Activated CD4-positive, alpha-beta T cell treated with anti-CD3 and anti-CD28 coated beads, Interleukin-2, amount 50 U/mL, for 24 hours (primary cell): ENCODE measurements around the gene INPP5J.
A peak's percentile ranks its signal among the peaks of the same experiment; 100 is the strongest.
"Not testable (repeated sequence)": the region's sequence is repeated elsewhere in the genome, so short reads cannot be mapped to it uniquely, and the experiment has no call there.

ENCODE experiments used
- DNase-seq, 2 donors: peaks; one replicate each; pipeline ENCODE4 v3.0.0-alpha.2; 2020; ENCODE audit warnings: low read depth in 1 of 2, low spot score in 1 of 2

The INPP5J gene

GRCh38 chr22:31148953-31149627, 26.3 kb downstream of the INPP5J start:
- peak in 1 of 2 donors; percentile 22 for DNase-seq

- DNase-seq, result no peak
Observed at GRCh38 chr22:31150615-31151014, 27.8 kb downstream of the INPP5J start.

GRCh38 chr22:31151872-31152271, 29.1 kb downstream of the INPP5J start:
- DNase-seq, result no peak

GRCh38 chr22:31153357-31153756, 30.6 kb downstream of the INPP5J start:
- DNase-seq, result no peak

GRCh38 chr22:31154975-31155374, 32.2 kb downstream of the INPP5J start:
- no peak for DNase-seq

GRCh38 chr22:31155422-31155821, 32.7 kb downstream of the INPP5J start:
- DNase-seq, result no peak

- no peak for DNase-seq
Observed at GRCh38 chr22:31160328-31160978, 37.7 kb downstream of the INPP5J start.

GRCh38 chr22:31161386-31161785, 38.6 kb downstream of the INPP5J start:
- no peak for DNase-seq

- no peak for DNase-seq
Observed at GRCh38 chr22:31162015-31162765, 39.4 kb downstream of the INPP5J start.

GRCh38 chr22:31170971-31171370, 48.2 kb downstream of the INPP5J start:
- DNase-seq, result no peak

GRCh38 chr22:31171734-31172133, 49.0 kb downstream of the INPP5J start:
- not testable (repeated sequence) for DNase-seq

- no peak for DNase-seq
Observed at GRCh38 chr22:31173386-31174145, 50.8 kb downstream of the INPP5J start.

- DNase-seq, result no peak
Observed at GRCh38 chr22:31176923-31177322, 54.2 kb downstream of the INPP5J start.

- no peak for DNase-seq
Observed at GRCh38 chr22:31177420-31178162, 54.8 kb downstream of the INPP5J start.

- no peak for DNase-seq
Observed at GRCh38 chr22:31178859-31179258, 56.1 kb downstream of the INPP5J start.

- DNase-seq, result no peak
Observed at GRCh38 chr22:31179345-31179744, 56.6 kb downstream of the INPP5J start.

- no peak for DNase-seq
Observed at GRCh38 chr22:31184015-31184414, 61.2 kb downstream of the INPP5J start.
